ENCODE data around the gene RHOT2. TPM values are rescaled to one million over a fixed set of nuclear protein-coding genes. Genes with fewer than 3 reads are reported as not detected.
A peak's percentile ranks its signal among the peaks of the same experiment; 100 is the strongest.

RHOT2 gene
- total RNA-seq, 1 donor from 2014 or later: 68.0 TPM

- TF ChIP-seq CTCF (IDR thresholded peaks at IDR 0.05; ENCODE audit: insufficient read depth, low read length, poor library complexity, severe bottlenecking): no peak
- peaks cover 88% of the 10 kb centered on the region for H3K27me3 ChIP-seq (ENCODE audit: control insufficient read depth, insufficient read depth, low read length)
- H3K4me3 ChIP-seq (ENCODE audit: low read depth, low read length): no peak overlapping the region
- no peak for DNase-seq (ENCODE audit: low read depth)
- H3K36me3 ChIP-seq (ENCODE audit: control insufficient read depth, insufficient read depth, low read length): no peaks in the 10 kb centered on the region
Observed at GRCh38 chr16:707062-707538, 39.2 kb downstream of the RHOT2 start.

GRCh38 chr16:708019-708418 lies 40.1 kb downstream of the RHOT2 start:
- no peak for DNase-seq (ENCODE audit: low read depth)
- H3K4me3 ChIP-seq (ENCODE audit: low read depth, low read length): no peak overlapping the region
- TF ChIP-seq CTCF (IDR thresholded peaks at IDR 0.05; ENCODE audit: insufficient read depth, low read length, poor library complexity, severe bottlenecking): no peak
- H3K36me3 ChIP-seq (ENCODE audit: control insufficient read depth, insufficient read depth, low read length): no peaks in the 10 kb centered on the region
- peaks cover 79% of the 10 kb centered on the region for H3K27me3 ChIP-seq (ENCODE audit: control insufficient read depth, insufficient read depth, low read length)

- H3K27me3 ChIP-seq (ENCODE audit: control insufficient read depth, insufficient read depth, low read length): peaks cover 70% of the 10 kb centered on the region
- TF ChIP-seq CTCF (IDR thresholded peaks at IDR 0.05; ENCODE audit: insufficient read depth, low read length, poor library complexity, severe bottlenecking): no peak
- no peak for DNase-seq (ENCODE audit: low read depth)
- H3K36me3 ChIP-seq (ENCODE audit: control insufficient read depth, insufficient read depth, low read length): no peaks in the 10 kb centered on the region
- H3K4me3 ChIP-seq (ENCODE audit: low read depth, low read length): no peak overlapping the region
Observed at GRCh38 chr16:708959-709358, 41.0 kb downstream of the RHOT2 start.

- Histone ChIP-seq H3K27me3 (ENCODE audit: control insufficient read depth, insufficient read depth, low read length) (peaks cover 61% of the 10 kb centered on the region), H3K4me3 (ENCODE audit: low read depth, low read length) (no peak overlapping the region), H3K36me3 (ENCODE audit: control insufficient read depth, insufficient read depth, low read length) (no peaks in the 10 kb centered on the region)
- peak; percentile 11 for TF ChIP-seq CTCF (IDR thresholded peaks at IDR 0.05; ENCODE audit: insufficient read depth, low read length, poor library complexity, severe bottlenecking)
- no peak for DNase-seq (ENCODE audit: low read depth)
Observed at GRCh38 chr16:709566-710499, 41.9 kb downstream of the RHOT2 start.

- DNase-seq (ENCODE audit: low read depth): no peak
- H3K36me3 ChIP-seq (ENCODE audit: control insufficient read depth, insufficient read depth, low read length): no peaks in the 10 kb centered on the region
- peaks cover 56% of the 10 kb centered on the region for H3K27me3 ChIP-seq (ENCODE audit: control insufficient read depth, insufficient read depth, low read length)
- TF ChIP-seq CTCF (IDR thresholded peaks at IDR 0.05; ENCODE audit: insufficient read depth, low read length, poor library complexity, severe bottlenecking): no peak
- H3K4me3 ChIP-seq (ENCODE audit: low read depth, low read length): no peak overlapping the region
Observed at GRCh38 chr16:710500-711075, 42.7 kb downstream of the RHOT2 start.

Data from kidney epithelial cell (primary cell).